LNCaP clone FGC (cell line): ENCODE measurements around the gene CPED1.
A peak's percentile ranks its signal among the peaks of the same experiment; 100 is the strongest.

Source experiments
- DNase-seq: peaks from one replicate; pipeline ENCODE4 v3.0.0-alpha.2; 2011; ENCODE audit warnings: low read depth
- H3K4me3 ChIP-seq: 2 replicates; pipeline ENCODE4 v1.5.1; 2011; ENCODE audit warnings: mild to moderate bottlenecking, low read depth, low read length, control low read depth
- TF ChIP-seq, protein P1 (sequence below): IDR thresholded peaks from 2 replicates; pipeline ENCODE4 v1.5.1; 2012; ENCODE audit warnings: mild to moderate bottlenecking; ENCODE audit not compliant: control insufficient read depth, insufficient read depth; ENCODE audit errors: extremely low read depth

CPED1 gene

DNA sequence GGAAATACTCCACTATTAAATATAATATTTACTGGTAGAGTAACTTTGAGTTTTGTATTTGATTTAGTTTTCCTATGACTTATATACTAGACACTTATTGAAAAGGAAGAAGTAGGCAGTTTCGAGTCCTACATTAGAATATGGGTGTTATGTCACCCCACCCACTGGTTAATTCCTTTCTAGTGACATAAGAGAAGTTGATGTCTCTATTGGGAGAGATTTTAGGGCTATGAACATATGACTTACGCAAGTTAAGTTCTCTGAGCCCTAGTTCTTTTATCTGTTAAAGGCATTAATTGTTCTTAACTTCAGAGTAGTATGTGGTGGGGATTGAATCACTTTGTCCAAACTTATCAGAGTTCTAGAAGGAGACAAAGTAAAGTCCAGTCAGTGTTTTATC lies 30.5 kb downstream of the CPED1 start:
- H3K4me3 ChIP-seq, result no peak overlapping the region
- DNase-seq, result no peak
- TF ChIP-seq, protein P1, sequence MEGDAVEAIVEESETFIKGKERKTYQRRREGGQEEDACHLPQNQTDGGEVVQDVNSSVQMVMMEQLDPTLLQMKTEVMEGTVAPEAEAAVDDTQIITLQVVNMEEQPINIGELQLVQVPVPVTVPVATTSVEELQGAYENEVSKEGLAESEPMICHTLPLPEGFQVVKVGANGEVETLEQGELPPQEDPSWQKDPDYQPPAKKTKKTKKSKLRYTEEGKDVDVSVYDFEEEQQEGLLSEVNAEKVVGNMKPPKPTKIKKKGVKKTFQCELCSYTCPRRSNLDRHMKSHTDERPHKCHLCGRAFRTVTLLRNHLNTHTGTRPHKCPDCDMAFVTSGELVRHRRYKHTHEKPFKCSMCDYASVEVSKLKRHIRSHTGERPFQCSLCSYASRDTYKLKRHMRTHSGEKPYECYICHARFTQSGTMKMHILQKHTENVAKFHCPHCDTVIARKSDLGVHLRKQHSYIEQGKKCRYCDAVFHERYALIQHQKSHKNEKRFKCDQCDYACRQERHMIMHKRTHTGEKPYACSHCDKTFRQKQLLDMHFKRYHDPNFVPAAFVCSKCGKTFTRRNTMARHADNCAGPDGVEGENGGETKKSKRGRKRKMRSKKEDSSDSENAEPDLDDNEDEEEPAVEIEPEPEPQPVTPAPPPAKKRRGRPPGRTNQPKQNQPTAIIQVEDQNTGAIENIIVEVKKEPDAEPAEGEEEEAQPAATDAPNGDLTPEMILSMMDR, result no peak

DNA sequence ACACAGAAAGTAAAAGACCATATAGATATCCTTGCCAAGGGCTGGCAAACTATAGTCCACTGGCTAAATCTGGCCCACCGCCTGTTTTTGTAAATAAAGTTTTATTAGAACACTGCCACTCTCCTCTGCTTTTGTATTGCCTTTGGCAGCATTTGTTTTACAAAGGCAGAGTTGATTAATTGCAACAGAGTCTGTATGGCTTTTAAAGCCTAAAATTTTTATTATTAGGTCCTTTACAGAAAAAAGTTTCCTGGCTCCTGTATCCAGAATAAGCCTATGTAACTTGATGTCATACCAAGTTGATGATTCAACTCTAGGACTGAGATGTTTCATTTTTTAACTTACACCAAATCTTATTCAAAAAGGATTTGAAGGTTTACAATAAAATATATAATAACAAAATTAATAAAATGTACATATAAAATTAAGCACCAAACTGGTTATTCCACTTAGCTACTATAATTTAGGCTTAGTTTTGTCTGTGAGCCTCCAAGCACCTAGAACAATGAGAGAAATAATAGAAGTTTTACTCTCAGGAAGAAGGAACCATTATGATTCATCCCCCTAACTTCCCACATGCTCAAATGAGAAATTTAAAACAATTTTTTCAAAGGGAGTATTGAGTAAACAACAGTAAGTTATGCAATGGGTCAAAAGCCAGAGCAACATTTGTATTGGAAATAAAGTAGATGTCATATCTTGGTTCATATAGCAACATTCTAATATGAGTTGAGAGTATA lies 31.9 kb downstream of the CPED1 start:
- TF ChIP-seq, protein P1, result no peak
- DNase-seq, result no peak
- H3K4me3 ChIP-seq, result no peak overlapping the region

- TF ChIP-seq, protein P1, result no peak
- no peak overlapping the region for H3K4me3 ChIP-seq
- DNase-seq, result peak; percentile 58
These were observed 32.8 kb downstream of the CPED1 start for GRCh38 chr7:121020989-121021969.

DNA sequence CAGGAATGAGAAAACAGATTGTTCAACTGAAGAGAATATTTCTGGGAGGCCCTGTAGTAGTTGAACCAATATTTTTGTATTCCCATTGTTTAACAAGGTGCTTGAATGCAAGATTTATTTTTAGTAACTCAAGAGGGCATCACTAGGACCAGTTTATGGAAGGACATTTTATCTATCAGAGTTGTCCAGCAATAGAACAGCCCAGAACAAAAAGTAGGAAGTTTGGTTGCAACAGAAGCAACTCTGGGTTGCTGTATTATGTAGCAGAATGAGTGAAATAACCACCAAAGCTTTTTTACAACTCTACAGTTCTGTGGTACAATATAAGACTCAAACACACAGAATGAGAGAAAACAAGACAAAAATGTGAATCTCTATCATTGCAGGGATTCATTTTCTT lies 34.7 kb downstream of the CPED1 start:
- no peak overlapping the region for H3K4me3 ChIP-seq
- DNase-seq, result no peak
- TF ChIP-seq, protein P1, result no peak

DNA sequence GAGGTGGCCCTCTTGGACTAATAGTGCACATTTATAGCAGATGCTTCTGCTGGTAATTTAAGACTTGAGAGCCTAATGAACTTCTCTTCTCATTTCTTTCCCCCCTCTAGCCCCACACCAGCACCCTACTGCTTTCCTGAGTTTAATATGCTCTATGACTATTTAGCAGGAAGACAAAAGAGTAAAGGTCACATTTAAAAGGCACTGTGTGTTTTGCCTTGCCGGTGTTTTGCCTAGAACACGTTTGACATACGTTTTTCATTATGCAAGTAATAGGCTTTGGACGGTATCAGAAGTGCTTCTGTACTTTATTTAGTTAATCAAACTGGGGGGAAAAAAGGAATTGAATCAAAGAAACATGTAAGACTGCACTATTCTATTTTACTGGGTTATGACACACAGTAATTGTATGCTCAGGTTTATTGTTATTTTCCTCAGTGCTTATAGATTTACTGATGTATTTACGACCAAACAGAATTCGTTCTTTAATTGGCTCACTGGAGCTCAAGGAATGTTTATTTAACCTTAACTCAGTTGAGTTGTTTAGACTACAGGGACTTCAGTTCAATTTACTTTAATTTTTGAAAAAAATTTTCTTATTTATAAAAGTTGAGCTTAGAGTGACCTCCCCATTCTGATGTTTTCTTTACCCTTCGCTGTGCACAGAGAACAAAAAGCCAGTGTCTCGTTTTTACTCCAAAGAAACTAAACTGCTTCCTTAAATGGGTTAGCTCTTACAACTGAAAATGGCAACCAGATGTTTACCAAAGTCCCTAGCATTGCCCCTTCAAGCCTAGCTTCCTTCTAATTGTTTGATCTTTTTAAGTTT lies 35.4 kb downstream of the CPED1 start:
- H3K4me3 ChIP-seq, result no peak overlapping the region
- DNase-seq, result peak; percentile 17
- TF ChIP-seq, protein P1, result no peak

DNA sequence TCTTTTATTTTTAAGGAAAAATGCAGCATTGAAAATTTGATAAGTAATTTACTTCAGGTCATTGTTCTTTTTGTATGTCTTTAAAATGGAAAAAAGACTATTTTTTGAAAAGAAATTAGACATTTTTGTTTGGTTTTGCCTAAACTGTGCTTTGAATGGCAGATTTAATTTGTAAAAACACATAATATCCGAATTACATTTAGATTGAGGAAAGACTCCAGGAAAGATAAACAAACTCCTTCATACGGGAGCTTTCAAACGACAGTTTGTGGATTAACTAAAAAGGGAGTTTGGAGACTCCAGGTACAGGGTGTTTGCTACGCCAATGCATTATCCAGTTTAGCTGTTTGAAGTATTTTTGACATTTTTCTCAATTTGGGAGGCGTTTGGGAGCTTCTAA lies 36.1 kb downstream of the CPED1 start:
- H3K4me3 ChIP-seq, result no peak overlapping the region
- TF ChIP-seq, protein P1, result no peak
- no peak for DNase-seq
